Breast epithelium (tissue), 3 donors: ENCODE results near the gene TMEM91.

Experiments used
- POLR2AphosphoS5 ChIP-seq, 3 donors: sonication (generic); formaldehyde crosslinking; IDR thresholded peaks; one replicate each; pipeline ENCODE4 v1.6.1; 2017; ENCODE audit warnings: antibody characterized with exemption in 3 of 3
- TF ChIP-seq, protein P1 (sequence below), 3 donors: fragments of 450-650 bp; IDR thresholded peaks; one replicate each; pipeline ENCODE4 v1.5.1; 2016 to 2017; ENCODE audit warnings: antibody characterized with exemption in 3 of 3, mild to moderate bottlenecking in 3 of 3, moderate library complexity in 3 of 3

DNA sequence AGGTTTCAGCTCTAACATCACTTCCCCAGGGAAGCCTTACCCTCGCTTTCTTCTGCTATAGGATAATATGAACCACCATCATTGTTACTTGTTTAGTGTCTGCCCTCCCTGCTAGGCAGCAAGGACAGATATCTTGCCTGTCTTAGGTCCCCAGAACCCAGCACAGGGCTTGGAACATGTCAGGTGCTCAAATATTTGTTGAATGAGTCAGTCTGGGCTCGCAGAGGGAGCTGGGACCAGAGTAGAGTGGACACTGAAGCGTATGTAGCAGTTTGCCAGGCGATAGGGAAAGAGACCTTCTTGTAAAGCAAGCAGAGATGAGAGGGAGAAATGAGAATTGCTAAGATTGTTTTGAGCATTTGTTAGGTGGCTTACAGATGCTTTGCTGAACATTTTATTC, 33.0 kb downstream of the TMEM91 start:
- TF ChIP-seq, protein P1, sequence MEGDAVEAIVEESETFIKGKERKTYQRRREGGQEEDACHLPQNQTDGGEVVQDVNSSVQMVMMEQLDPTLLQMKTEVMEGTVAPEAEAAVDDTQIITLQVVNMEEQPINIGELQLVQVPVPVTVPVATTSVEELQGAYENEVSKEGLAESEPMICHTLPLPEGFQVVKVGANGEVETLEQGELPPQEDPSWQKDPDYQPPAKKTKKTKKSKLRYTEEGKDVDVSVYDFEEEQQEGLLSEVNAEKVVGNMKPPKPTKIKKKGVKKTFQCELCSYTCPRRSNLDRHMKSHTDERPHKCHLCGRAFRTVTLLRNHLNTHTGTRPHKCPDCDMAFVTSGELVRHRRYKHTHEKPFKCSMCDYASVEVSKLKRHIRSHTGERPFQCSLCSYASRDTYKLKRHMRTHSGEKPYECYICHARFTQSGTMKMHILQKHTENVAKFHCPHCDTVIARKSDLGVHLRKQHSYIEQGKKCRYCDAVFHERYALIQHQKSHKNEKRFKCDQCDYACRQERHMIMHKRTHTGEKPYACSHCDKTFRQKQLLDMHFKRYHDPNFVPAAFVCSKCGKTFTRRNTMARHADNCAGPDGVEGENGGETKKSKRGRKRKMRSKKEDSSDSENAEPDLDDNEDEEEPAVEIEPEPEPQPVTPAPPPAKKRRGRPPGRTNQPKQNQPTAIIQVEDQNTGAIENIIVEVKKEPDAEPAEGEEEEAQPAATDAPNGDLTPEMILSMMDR (IDR thresholded peaks at IDR 0.05), result no peak
- TF ChIP-seq POLR2AphosphoS5 (IDR thresholded peaks at IDR 0.05), result no peak
